Measurements from ENCODE around the gene NXPH3.

NXPH3 gene

GRCh38 chr17:49621946-49622529 lies 46.4 kb downstream of the NXPH3 start:
- TF ChIP-seq CTCF (IDR thresholded peaks at IDR 0.05; ENCODE audit: insufficient read depth, low read depth, low read length, missing control alignments): no peak
- no peak overlapping the region for H3K4me3 ChIP-seq (ENCODE audit: low read length)
- no peak for DNase-seq (ENCODE audit: low read depth)

- TF ChIP-seq CTCF (IDR thresholded peaks at IDR 0.05; ENCODE audit: insufficient read depth, low read depth, low read length, missing control alignments): no peak
- H3K4me3 ChIP-seq (ENCODE audit: low read length): no peak overlapping the region
- no peak for DNase-seq (ENCODE audit: low read depth)
Measured at GRCh38 chr17:49624896-49625295, 49.2 kb downstream of the NXPH3 start.

GRCh38 chr17:49629447-49629846 lies 53.8 kb downstream of the NXPH3 start:
- no peak overlapping the region for H3K4me3 ChIP-seq (ENCODE audit: low read length)
- no peak for TF ChIP-seq CTCF (IDR thresholded peaks at IDR 0.05; ENCODE audit: insufficient read depth, low read depth, low read length, missing control alignments)
- DNase-seq (ENCODE audit: low read depth): no peak

GRCh38 chr17:49630113-49630900 lies 54.6 kb downstream of the NXPH3 start:
- TF ChIP-seq CTCF (IDR thresholded peaks at IDR 0.05; ENCODE audit: insufficient read depth, low read depth, low read length, missing control alignments): no peak
- H3K4me3 ChIP-seq (ENCODE audit: low read length): no peak overlapping the region
- no peak for DNase-seq (ENCODE audit: low read depth)

GRCh38 chr17:49631496-49631895 lies 55.8 kb downstream of the NXPH3 start:
- no peak overlapping the region for H3K4me3 ChIP-seq (ENCODE audit: low read length)
- TF ChIP-seq CTCF (IDR thresholded peaks at IDR 0.05; ENCODE audit: insufficient read depth, low read depth, low read length, missing control alignments): no peak
- DNase-seq (ENCODE audit: low read depth): no peak
